DMS79 treated with DMSO at 0.1 percent for 48 hours (cell line): ENCODE results near the gene FSIP1.

ENCODE experiments used
- DNase-seq: peaks from one replicate; lab custom pipeline; 2025; lab: John Stamatoyannopoulos, UW

The FSIP1 gene

DNA sequence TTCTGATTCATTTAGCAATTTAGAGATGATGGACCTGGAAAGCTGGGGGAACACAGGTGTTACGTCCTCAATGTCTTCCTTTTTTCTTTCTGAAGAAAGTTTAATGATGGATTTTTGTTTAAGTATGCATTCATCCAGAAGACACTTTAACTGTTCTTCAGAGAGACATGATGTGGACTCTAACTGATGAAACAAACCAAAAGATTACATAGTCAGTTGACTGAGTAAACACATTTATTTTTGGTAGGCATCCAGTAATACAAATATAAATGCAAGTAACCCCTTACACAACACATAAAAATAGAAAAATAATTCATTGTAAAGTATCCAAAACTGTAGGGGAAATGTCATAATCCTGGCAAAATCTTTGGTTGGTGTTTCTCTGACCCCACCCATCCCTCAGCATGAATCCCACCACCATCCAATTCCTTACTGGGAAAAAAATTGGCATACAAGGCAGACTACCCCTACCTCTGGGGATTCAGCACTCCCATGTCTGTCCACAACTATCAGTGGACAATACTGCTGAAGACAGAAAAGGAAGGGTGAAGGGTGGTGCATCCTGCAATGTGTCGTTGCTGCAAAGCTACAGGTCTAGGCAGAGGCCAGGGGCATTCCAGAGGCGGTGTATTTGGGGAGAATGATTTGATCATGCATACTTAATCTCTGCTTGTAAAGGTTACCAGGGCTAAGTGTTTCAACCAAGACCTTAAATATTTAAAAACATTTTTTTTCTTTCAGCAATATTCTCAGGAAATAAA, 164.4 kb downstream of the FSIP1 start:
- DNase-seq: no peak

DNA sequence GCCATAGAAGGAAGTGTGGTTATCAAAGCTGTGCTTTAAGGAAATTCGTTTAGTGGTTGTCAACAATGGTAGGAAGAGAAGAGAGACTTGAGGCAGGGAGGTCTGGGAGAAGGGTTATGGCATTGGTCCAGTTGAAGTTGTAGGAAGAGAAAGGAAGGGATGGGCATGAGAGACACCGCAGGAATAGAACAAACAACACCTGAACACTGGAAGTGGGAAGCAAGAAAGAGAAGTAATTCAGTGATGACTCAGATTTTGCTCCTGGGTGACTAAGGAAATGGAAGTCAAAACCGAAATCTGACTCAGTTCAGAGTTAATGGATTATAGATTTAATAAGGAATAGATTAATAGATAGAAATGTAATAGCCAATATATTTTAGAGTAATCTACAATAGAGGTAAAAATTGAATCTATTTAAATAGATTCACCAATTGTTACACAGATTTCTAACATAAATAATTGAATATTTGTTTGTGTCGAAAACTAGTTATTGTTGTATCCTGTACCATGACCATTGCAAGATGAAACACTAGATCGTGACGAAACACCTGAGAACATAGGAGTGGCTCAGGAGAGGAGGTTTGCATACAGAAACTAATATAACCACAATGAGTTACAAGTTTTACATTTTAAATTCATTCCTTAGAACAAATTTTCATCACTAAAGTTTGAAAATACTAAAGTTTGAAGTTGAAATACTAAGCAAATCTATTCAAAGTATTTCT, 165.7 kb downstream of the FSIP1 start:
- DNase-seq: no peak

- no peak for DNase-seq
Measured at GRCh38 chr15:39613861-39614260, 168.8 kb downstream of the FSIP1 start.

- no peak for DNase-seq
Measured at GRCh38 chr15:39613271-39613670, 169.4 kb downstream of the FSIP1 start.

GRCh38 chr15:39610665-39611064, 172.0 kb downstream of the FSIP1 start:
- DNase-seq: no peak

- DNase-seq: no peak
Measured at GRCh38 chr15:39609166-39609916, 173.3 kb downstream of the FSIP1 start.

DNA sequence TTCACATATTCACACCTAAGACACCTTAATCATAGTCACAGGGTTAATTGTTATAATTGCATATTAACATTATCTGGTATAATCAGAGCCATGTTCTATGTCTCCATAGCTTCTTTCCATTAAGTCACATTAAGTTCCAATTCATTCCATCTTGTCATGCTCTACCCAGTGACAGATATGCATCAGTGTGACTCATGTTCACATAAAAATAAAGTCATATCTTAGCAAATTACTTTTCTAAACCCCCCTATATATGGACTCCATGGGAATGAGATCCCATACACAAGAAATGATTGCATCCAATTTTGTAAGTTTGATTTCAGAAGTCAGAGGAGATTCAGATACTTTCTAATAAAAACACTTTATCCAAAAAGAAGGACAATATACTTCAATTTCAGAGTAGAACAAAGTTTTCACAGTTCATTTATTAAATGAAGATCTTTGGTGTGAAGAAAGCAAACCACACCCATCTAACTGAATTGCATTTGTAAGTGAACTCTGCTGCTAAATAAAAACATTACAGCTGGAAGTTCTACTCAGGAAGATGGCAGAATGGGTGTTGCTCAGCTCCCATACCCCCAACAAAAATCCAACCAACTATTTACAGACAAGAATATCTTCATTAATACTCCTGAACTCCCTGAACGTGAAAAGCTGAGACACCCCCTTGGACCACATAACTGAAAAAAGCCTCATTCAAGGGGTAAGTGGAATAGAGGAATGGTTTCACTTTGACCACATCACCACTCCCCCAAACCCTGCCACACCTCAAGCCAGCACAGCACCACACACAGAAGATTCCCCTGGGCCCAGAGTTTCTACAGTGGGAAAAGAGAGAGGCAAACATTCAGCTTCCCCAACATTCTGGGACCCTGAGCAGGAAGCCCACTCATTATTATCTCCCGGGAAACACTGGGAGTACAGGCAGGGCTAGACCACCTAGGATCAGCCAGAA, 174.2 kb downstream of the FSIP1 start:
- no peak for DNase-seq

- no peak for DNase-seq
Measured at GRCh38 chr15:39605146-39605545, 177.5 kb downstream of the FSIP1 start.

DNA sequence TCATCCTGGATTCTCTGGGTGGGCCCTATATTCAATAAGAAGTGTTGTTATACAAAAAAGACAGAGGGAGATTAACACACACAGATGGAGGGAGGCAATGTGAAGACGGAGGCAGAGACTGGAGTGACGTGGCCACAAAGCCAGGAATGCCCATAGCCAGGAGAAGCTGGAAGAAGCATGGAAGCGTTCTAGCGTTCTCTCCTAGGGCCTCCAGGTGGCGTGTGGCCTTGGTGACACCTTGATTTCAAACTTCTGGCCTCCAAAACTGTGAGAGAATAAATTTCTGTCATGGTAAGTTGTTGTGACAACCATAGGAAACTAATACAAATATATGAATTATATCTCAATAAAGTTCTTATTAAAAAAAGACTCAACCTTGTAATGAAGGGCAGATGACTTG, 180.5 kb downstream of the FSIP1 start:
- DNase-seq: no peak

DNA sequence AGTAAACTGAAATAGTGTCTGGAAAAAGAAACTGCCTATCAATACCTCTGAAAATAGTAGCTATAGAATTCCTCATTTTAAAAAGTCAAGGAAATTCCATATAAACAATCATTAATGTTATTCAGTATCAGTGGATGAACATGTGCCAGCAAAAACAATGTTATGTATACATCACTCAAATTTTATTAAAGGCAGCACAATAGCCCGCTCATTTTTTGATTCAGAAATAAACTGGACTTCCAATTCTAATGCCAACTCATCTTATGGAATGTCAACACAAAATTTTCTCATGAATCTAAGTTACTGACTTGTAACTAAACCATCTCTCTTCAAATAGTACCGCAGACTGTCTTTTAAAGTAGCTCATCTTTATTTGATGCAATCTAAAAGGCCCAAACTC, 182.8 kb downstream of the FSIP1 start:
- DNase-seq: no peak

GRCh38 chr15:39598958-39599845, 183.4 kb downstream of the FSIP1 start:
- no peak for DNase-seq

DNA sequence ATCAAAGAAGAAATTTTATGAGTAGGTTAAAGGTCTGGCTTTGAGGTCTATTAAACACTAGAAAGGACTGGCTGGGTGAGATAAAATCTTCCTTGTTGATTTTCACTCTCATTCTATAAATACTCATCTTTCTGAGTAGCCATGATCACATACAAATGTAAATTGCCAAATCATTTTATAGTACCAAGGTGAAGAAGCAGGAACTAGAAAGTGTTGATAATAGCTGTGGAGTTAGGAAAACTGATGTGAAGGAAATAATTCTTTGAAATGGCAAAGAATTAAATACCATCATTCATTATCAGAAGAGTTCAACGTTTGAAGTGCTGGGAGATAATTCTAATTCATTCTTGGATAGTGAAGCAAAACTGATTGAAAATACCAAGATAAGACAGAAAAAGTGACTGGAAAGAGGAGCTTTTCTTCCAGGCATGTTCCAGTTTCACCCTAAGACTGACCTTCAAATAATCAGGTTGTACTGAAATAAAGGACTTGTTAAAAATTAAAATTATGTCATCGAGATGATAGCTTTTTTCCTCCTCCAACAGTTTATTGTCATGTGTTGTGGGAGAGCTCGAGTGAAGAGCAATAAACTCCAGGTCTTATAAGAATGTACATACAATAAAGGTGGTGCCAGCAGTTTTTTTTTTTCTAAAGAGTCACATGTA, 184.3 kb downstream of the FSIP1 start:
- no peak for DNase-seq

DNA sequence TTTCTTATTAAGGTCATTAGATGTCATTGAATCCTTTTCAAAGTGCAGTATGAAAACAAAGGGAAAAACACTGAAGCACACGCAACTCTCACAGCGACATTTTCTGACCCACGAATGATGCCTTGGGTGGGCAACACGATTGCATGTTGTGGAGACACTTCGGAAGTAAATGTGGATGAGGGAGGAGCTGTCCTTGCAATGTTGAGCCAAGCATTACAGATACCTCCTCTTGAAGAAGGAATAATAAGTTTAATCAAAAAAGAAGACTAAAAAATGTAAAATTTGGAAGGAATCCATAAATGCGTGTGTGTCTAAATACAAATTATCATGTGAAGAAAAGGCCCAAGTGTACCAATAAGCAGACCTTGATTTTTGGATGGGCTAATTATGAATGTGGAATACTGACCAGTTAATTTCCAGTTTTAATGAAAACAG, 184.9 kb downstream of the FSIP1 start:
- no peak for DNase-seq

DNA sequence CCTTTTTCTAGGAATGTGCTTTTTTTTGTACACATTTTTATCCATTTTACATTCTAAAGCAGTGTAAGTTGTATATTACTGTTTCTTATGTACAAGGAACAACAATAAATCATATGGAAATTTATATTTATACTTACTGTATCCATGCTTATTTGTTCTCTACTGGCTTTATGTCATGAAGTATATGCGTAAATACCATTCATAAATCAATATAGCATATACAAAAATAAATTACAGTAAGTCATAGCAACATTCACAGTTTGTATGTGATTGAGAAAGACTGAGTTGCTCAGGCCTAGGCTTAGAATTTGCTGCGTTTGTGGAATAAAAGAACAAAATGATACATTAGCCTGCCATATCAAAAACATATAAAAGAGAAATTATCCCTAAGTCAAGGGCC, 185.3 kb downstream of the FSIP1 start:
- no peak for DNase-seq

DNA sequence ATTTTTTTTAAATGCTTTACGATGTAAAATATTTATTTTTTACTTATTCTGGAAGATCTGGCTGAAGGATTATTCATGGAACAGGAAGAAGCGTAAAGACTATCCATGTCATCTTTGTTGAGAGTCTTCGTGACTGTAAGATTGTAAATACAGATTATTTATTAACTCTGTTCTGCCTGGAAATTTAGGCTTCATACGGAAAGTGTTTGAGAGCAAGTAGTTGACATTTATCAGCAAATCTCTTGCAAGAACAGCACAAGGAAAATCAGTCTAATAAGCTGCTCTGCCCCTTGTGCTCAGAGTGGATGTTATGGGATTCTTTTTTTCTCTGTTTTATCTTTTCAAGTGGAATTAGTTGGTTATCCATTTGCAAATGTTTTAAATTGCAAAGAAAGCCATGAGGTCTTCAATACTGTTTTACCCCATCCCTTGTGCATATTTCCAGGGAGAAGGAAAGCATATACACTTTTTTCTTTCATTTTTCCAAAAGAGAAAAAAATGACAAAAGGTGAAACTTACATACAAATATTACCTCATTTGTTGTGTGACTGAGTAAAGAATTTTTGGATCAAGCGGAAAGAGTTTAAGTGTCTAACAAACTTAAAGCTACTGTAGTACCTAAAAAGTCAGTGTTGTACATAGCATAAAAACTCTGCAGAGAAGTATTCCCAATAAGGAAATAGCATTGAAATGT, 186.1 kb downstream of the FSIP1 start:
- DNase-seq: no peak

- no peak for DNase-seq
Measured at GRCh38 chr15:39595338-39596221, 187.1 kb downstream of the FSIP1 start.

GRCh38 chr15:39594446-39595337, 187.9 kb downstream of the FSIP1 start:
- no peak for DNase-seq
